Retinal pigment epithelial cell (primary cell): ENCODE results near the gene TTC28.

Source experiments
- DNase-seq: peaks from one replicate; pipeline ENCODE4 v3.0.0-alpha.2; 2010; ENCODE audit warnings: low read depth
- H3K4me3 ChIP-seq: 2 replicates; pipeline ENCODE4 v1.5.1; 2011; ENCODE audit warnings: mild to moderate bottlenecking, low read length, control low read depth, moderate library complexity
- CTCF ChIP-seq: conservative IDR thresholded peaks from 2 replicates; pipeline ENCODE4 v1.5.1; 2011; ENCODE audit warnings: low read depth, low read length, control low read depth, inconsistent platforms

TTC28 gene

DNA sequence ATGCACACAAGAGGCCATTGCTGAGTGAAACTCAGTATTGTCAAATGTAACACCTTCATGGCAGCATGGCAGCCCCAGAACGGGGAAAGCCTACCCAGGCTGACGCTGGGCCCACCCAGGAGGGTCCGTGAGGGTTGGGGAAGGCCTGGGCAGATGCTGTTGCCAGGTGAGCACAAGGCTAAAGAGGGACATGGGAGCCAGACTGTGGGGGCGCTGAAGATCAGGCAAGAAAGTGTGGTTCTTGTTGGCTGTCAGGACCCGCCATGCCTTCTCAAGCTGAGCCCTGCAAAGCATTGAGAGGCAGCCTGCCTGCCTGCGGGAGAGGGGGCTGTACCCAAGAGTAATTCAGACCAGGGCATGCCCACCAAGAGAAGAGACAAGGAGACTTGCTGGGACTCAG is 675.6 kb downstream of the TTC28 start:
- H3K4me3 ChIP-seq, result no peak overlapping the region
- no peak for TF ChIP-seq CTCF
- DNase-seq, result no peak

GRCh38 chr22:28002863-28003565 is 676.6 kb downstream of the TTC28 start:
- DNase-seq, result no peak
- TF ChIP-seq CTCF, result no peak
- H3K4me3 ChIP-seq, result no peak overlapping the region

DNA sequence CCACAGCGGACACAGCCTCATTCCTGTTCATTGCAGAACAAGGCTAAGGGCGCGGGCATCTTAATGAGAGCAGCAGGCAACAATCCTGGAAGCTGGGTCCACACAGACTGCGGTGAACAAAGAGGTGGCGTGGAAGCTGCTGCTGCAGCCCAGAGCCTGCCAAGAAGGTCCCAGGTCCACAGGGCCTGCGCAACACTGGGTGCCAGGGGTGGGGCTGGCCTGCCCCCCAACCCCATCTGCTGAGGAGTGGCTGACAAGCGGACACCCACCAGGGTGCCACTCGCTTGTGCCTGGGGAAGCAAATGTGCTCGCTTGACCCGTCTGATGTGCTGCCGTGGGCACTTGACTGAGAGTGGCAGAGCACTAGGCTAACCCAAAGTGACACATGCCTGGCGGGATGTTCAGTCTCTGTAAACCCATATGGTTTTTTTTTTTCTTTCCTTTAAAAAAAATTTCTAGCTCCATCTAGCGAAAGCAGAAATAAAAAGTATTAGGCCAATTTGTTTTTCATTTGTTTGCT is 677.4 kb downstream of the TTC28 start:
- no peak for DNase-seq
- H3K4me3 ChIP-seq, result no peak overlapping the region
- TF ChIP-seq CTCF, result no peak

- H3K4me3 ChIP-seq, result no peak overlapping the region
- no peak for DNase-seq
- no peak for TF ChIP-seq CTCF
These were observed 678.3 kb downstream of the TTC28 start for GRCh38 chr22:28001171-28001835.

DNA sequence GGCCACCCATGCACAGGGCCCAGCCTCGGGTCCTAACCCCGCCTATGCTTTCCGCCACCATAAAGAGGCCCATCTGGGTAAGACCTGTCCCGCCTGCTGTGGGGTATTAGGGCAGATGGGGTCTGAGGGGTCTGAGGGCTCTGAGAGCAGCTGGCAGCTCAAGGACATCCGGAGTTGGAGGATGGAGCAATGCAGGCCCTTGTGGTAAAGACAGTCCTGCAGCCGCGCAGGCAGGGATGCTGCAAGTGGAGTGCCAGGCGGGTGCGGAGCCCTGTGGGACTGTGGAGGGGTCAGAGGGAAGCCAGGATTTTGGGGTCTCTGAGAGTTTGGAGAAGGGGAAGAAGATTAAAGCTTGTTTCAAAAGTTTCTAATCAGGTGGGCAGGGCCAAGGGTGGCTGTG is 679.3 kb downstream of the TTC28 start:
- H3K4me3 ChIP-seq, result no peak overlapping the region
- no peak for DNase-seq
- no peak for TF ChIP-seq CTCF

DNA sequence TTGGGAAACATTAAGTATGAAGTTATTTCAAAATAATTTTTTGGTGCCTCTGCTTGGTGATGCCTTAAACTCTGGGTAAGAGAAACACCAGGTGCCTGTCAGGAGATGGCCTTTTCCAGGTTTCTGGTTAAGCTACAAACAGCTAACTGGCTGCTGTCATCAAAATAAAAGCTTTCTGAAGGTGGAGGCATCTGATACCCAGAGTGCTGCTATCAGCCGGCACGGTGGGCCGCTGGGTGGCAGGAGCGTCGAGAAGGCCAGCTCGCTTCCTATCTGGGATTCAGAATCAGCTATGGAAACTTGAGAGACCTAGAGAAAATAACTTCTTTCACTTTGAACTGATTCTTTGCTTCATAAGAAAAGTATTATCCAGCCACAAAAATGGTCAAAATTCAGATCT is 679.8 kb downstream of the TTC28 start:
- no peak overlapping the region for H3K4me3 ChIP-seq
- TF ChIP-seq CTCF, result no peak
- no peak for DNase-seq
